Stimulated activated CD8-positive, alpha-beta memory T cell treated with anti-CD3 and anti-CD28 coated beads, Interleukin-7, amount 100 ng/mL, for 48 hours (primary cell): Measurements from ENCODE around the gene IFITM1.
"Not testable (repeated sequence)": the region's sequence is repeated elsewhere in the genome, so short reads cannot be mapped to it uniquely, and the experiment has no call there.

Experiments used
- DNase-seq, 2 donors: peaks; one replicate each; pipeline ENCODE4 v3.0.0-alpha.2; 2020; ENCODE audit warnings: low read depth in 1 of 2; ENCODE audit errors: extremely low read depth in 1 of 2

The IFITM1 gene

GRCh38 chr11:362642-363442, 49.0 kb downstream of the IFITM1 start:
- no peak for DNase-seq

GRCh38 chr11:363443-363805, 49.6 kb downstream of the IFITM1 start:
- not testable (repeated sequence) for DNase-seq

DNA sequence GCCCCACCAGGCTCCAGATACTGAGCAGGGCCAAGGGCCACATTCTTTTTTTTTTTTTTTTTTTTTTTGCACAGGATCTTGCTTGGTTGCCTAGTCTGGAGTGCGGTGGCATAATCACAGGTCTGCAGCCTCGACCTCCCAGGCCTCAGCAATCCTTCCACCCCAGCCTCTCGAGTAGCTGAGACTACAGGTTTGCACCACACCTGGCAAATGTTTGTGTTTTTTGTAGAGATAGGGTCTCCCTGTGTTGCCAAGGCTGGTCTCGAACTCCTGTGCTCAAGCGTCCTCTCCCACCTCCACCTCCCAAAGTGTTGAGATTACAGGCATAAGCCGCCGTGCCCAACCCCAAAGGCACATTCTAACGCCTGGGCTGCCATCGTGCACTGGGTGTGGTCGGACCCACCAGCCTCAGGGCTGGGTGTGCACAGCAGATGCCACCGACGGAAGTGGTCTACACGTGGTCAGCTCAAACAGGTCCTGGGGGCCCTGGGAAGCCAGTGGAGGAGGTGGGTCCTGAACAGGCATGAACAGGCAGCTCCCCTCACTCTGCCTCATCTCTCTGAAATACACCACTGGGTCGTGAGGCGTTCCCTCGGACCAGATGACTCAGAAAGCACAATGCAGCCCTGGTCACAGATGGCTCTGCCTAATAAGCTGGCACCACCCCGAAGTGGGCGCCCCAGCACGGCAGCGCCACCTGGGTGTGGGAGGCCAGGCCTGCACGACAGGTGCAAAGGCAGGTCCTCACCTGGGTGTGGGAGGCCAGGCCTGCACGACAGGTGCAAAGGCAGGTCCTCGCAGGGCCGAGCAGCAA, 50.3 kb downstream of the IFITM1 start:
- peak in 1 of 2 donors; percentile 31 for DNase-seq
